Fibroblast of lung (primary cell): ENCODE data around the gene VCAN. TPM values are rescaled to one million over a fixed set of nuclear protein-coding genes. Genes with fewer than 3 reads are reported as not detected.
A peak's percentile ranks its signal among the peaks of the same experiment; 100 is the strongest.

Experiments used
- DNase-seq, 2 donors: peaks; one replicate each; pipeline versions ENCODE4 v3.0.0 to v3.0.0-alpha.2; 2010; ENCODE audit warnings: low read depth in 2 of 2
- H2AFZ ChIP-seq: 2 replicates; pipeline ENCODE4 v1.5.1; 2012; ENCODE audit warnings: low read length, control low read depth, inconsistent platforms
- H3K27ac ChIP-seq: 2 replicates; pipeline ENCODE4 v1.5.1; 2011; ENCODE audit warnings: low read length, control low read depth; ENCODE audit not compliant: insufficient read depth
- H3K27me3 ChIP-seq: 2 replicates; pipeline ENCODE4 v1.5.1; 2011; ENCODE audit warnings: mild to moderate bottlenecking, low read length; ENCODE audit not compliant: control insufficient read depth, insufficient read depth
- H3K36me3 ChIP-seq: 2 replicates; pipeline ENCODE4 v1.5.1; 2011; ENCODE audit warnings: low read length; ENCODE audit not compliant: control insufficient read depth, insufficient read depth
- H3K4me1 ChIP-seq: 2 replicates; pipeline ENCODE4 v1.5.1; 2011; ENCODE audit warnings: low read length; ENCODE audit not compliant: control insufficient read depth, insufficient read depth; ENCODE audit errors: extremely low read depth
- H3K4me2 ChIP-seq: 2 replicates; pipeline ENCODE4 v1.5.1; 2011; ENCODE audit warnings: low read length, control low read depth; ENCODE audit not compliant: insufficient read depth; ENCODE audit errors: extremely low read depth
- H3K4me3 ChIP-seq, 4 experiments: fragments of 200-600 bp in 1 of 4; sonication (generic) in 1 of 4; replicated peaks in 1 of 4; 2 replicates each; pipeline ENCODE4 v1.5.1; 2011 to 2016; ENCODE audit warnings: low read length in 4 of 4, low read depth in 3 of 4, mild to moderate bottlenecking in 3 of 4, control low read depth in 2 of 4, inconsistent platforms in 1 of 4, mixed read lengths in 1 of 4; ENCODE audit not compliant: insufficient read depth in 1 of 4; ENCODE audit errors: control extremely low read depth in 1 of 4
- H3K79me2 ChIP-seq: 2 replicates; pipeline ENCODE4 v1.5.1; 2012; ENCODE audit warnings: mild to moderate bottlenecking, low read length, inconsistent platforms; ENCODE audit not compliant: control insufficient read depth, insufficient read depth
- H3K9ac ChIP-seq: 2 replicates; pipeline ENCODE4 v1.5.1; 2011; ENCODE audit warnings: mild to moderate bottlenecking, low read length, control low read depth; ENCODE audit not compliant: insufficient read depth
- H3K9me3 ChIP-seq: 2 replicates; pipeline ENCODE4 v1.5.1; 2012; ENCODE audit warnings: low read depth, low read length; ENCODE audit not compliant: control insufficient read depth, insufficient read depth
- H4K20me1 ChIP-seq: 2 replicates; pipeline ENCODE4 v1.5.1; 2011; ENCODE audit warnings: low read length; ENCODE audit not compliant: control insufficient read depth, insufficient read depth; ENCODE audit errors: extremely low read depth
- EZH2 ChIP-seq: IDR thresholded peaks from 2 replicates; pipeline ENCODE4 v1.5.1; 2012; ENCODE audit warnings: low read length, control low read depth, mild to moderate bottlenecking; ENCODE audit errors: missing control alignments
- polyA plus RNA-seq, 2 donors: library from polyadenylated mRNA; depleted of rRNA in 1 of 2; stranded (reverse) in 1 of 2; unstranded in 1 of 2; fragments of >200 nt; gene quantifications; 2 replicates each; pipeline ENCODE4 v1.2.1, GENCODE V29; 2011 to 2012; ENCODE audit warnings: missing spikeins in 1 of 2
- total RNA-seq: library from RNA; depleted of rRNA; stranded (reverse); fragments of >200 nt; gene quantifications from 2 replicates; pipeline ENCODE4 v1.2.1, GENCODE V29; 2014
- TF ChIP-seq, protein P1 (sequence below), 2 donors: IDR thresholded peaks in 1 of 2; conservative IDR thresholded peaks in 1 of 2; 1 replicate in 1 of 2; 2 replicates in 1 of 2; pipeline ENCODE4 v1.5.1; 2011 to 2012; ENCODE audit warnings: low read length in 2 of 2, control low read depth in 1 of 2, inconsistent platforms in 1 of 2, low read depth in 1 of 2, mild to moderate bottlenecking in 1 of 2

Gene VCAN
- total and polyA plus RNA-seq, 2 donors (not counting 1 experiment from before 2014, with no cell fraction given) = 51.9 to 227 TPM

DNA sequence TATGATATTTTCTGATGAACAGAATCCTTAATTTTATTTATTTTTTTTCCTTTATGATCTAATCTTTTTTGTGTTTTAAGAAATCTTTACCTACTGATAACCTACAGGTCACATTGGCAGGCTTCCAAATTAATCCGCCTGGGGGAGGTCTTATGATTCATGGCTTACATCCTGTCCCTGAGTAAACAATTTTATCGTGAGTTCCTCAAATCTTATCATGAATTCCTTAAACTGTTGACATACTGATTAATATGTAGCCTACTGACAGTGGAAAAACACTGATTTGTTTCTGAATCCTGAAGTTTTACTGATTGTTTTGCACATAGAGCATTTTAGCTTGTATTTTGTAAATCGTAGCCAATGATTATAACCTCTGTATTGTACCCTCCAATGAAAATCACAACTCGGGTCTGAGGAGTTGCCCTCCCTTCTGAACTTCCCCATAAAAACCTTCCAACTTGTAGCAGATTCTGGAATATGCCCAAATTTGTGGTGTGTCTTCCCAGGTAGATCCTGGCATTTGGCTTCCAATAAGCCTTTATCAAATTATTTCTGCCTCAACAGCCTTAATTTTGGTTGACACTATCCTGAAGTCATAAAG lies 105.6 kb downstream of the VCAN start:
- H3K9ac ChIP-seq = no peak overlapping the region
- H3K9me3 ChIP-seq = no peaks in the 10 kb centered on the region
- H3K4me3 ChIP-seq = no peak overlapping the region
- no peaks in the 10 kb centered on the region for H3K79me2 ChIP-seq
- no peaks in the 10 kb centered on the region for H3K27me3 ChIP-seq
- TF ChIP-seq, protein P1, sequence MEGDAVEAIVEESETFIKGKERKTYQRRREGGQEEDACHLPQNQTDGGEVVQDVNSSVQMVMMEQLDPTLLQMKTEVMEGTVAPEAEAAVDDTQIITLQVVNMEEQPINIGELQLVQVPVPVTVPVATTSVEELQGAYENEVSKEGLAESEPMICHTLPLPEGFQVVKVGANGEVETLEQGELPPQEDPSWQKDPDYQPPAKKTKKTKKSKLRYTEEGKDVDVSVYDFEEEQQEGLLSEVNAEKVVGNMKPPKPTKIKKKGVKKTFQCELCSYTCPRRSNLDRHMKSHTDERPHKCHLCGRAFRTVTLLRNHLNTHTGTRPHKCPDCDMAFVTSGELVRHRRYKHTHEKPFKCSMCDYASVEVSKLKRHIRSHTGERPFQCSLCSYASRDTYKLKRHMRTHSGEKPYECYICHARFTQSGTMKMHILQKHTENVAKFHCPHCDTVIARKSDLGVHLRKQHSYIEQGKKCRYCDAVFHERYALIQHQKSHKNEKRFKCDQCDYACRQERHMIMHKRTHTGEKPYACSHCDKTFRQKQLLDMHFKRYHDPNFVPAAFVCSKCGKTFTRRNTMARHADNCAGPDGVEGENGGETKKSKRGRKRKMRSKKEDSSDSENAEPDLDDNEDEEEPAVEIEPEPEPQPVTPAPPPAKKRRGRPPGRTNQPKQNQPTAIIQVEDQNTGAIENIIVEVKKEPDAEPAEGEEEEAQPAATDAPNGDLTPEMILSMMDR (conservative IDR thresholded peaks at IDR 0.05 in 1 of 2, IDR thresholded peaks at IDR 0.05 in 1 of 2; ENCODE audit: low read depth in 1 of 2, low read length in 2 of 2) = no peak
- TF ChIP-seq EZH2 = no peak
- no peak overlapping the region for H3K27ac ChIP-seq
- peak in 1 of 2 donors; percentile 79 for DNase-seq
- peaks cover 2% of the 10 kb centered on the region for H3K36me3 ChIP-seq
- no peaks in the 10 kb centered on the region for H3K4me1 ChIP-seq
- H4K20me1 ChIP-seq = no peaks in the 10 kb centered on the region
- H3K4me2 ChIP-seq = no peak overlapping the region
- no peak overlapping the region for H2AFZ ChIP-seq

- no peak overlapping the region for H3K27ac ChIP-seq
- no peak overlapping the region for H2AFZ ChIP-seq
- H4K20me1 ChIP-seq = no peaks in the 10 kb centered on the region
- H3K9me3 ChIP-seq = no peaks in the 10 kb centered on the region
- H3K36me3 ChIP-seq = no peaks in the 10 kb centered on the region
- H3K79me2 ChIP-seq = no peaks in the 10 kb centered on the region
- no peak for TF ChIP-seq EZH2
- TF ChIP-seq, protein P1 (conservative IDR thresholded peaks at IDR 0.05 in 1 of 2, IDR thresholded peaks at IDR 0.05 in 1 of 2; ENCODE audit: low read depth in 1 of 2, low read length in 2 of 2) = no peak
- peaks cover 2% of the 10 kb centered on the region for H3K4me1 ChIP-seq
- no peak overlapping the region for H3K4me3 ChIP-seq
- no peaks in the 10 kb centered on the region for H3K27me3 ChIP-seq
- H3K4me2 ChIP-seq = no peak overlapping the region
- DNase-seq = peak; percentile 73 to 82
- H3K9ac ChIP-seq = no peak overlapping the region
Observed at GRCh38 chr5:83583859-83584258, 112.3 kb downstream of the VCAN start.

DNA sequence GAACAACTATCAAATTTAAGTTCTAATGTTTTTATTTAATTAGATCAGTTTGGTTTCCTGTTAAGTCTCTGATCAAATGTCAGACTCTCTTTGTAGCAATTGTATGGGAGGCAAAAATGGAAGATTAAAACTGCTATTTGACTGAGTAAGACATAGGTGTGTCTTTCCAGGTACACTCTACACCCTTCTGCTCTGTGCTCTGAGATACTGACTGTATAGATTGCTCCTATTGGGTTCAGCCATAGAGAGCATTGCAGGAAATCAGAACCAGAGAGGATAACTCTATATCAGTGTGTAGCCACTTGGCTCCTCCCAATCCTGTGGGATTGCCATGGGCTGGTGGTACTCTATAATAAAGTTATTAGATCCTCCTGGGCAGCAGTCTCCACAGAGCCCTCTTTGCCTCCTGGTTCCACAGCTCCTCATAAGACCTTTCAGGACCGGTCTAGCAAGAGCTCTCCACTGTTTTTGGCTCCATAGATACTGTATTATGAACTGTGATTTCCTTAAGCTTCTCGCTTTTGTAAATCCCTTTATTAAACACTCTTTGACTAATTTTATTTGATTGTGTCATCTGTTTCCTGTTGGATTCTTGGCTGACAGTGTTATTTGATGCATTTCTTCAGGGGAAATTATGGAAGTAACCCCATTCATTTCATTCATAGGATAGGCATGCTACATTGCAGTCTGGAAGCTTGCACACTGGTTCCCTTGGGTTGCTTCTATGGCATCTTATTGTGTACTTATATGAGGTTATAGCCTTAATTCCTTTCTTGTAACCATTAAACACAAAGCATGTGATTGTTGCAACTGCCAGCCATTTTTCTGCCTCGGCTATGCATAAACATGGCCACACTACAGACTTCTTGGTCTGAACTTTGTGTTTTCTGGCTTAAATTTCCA lies 115.6 kb downstream of the VCAN start:
- Histone ChIP-seq H3K27ac (no peak overlapping the region), H3K9ac (no peak overlapping the region), H3K79me2 (no peaks in the 10 kb centered on the region), H3K36me3 (no peaks in the 10 kb centered on the region), H3K4me3 (no peak overlapping the region), H2AFZ (no peak overlapping the region), H3K4me2 (no peak overlapping the region), H3K27me3 (no peaks in the 10 kb centered on the region), H4K20me1 (no peaks in the 10 kb centered on the region), H3K4me1 (peaks cover 2% of the 10 kb centered on the region), H3K9me3 (no peaks in the 10 kb centered on the region)
- DNase-seq = peak; percentile 43 to 75
- no peak for TF ChIP-seq EZH2
- TF ChIP-seq, protein P1 (conservative IDR thresholded peaks at IDR 0.05 in 1 of 2, IDR thresholded peaks at IDR 0.05 in 1 of 2; ENCODE audit: low read depth in 1 of 2, low read length in 2 of 2) = no peak
